Uterus (tissue), 2 donors: ENCODE data around the gene DIAPH3.

ENCODE experiments used
- CTCF ChIP-seq, 4 experiments: fragments of 200-600 bp in 2 of 4; fragments of 450-650 bp in 2 of 4; sonication (generic) in 2 of 4; IDR thresholded peaks; one replicate each; pipeline ENCODE4 v1.5.1; 2016 to 2019; ENCODE audit warnings: antibody characterized with exemption in 4 of 4, mild to moderate bottlenecking in 2 of 4, moderate library complexity in 1 of 4
- POLR2A ChIP-seq, 2 donors: fragments of 450-650 bp; IDR thresholded peaks; one replicate each; pipeline ENCODE4 v1.6.1; 2016; ENCODE audit warnings: antibody characterized with exemption in 2 of 2, mild to moderate bottlenecking in 1 of 2, moderate library complexity in 1 of 2

- TF ChIP-seq CTCF (IDR thresholded peaks at IDR 0.05) (no peak), POLR2A (IDR thresholded peaks at IDR 0.05) (no peak)
Measured at GRCh38 chr13:60013166-60013565, 150.6 kb downstream of the DIAPH3 start.
